Muscle layer of colon (tissue), 2 donors: Measurements from ENCODE around the gene SERPINB1.
"Not testable (repeated sequence)": the region's sequence is repeated elsewhere in the genome, so short reads cannot be mapped to it uniquely, and the experiment has no call there.

Experiments used
- H3K27ac ChIP-seq: one replicate; pipeline ENCODE4 v1.7.0; 2013; ENCODE audit warnings: low read depth, mild to moderate bottlenecking, low read length, moderate library complexity
- H3K27me3 ChIP-seq, 2 donors: one replicate each; pipeline ENCODE4 v1.7.0; 2013; ENCODE audit warnings: low read length in 2 of 2, mild to moderate bottlenecking in 2 of 2; ENCODE audit not compliant: insufficient read depth in 2 of 2, control insufficient read depth in 1 of 2
- H3K36me3 ChIP-seq: one replicate; pipeline ENCODE4 v1.7.0; 2013; ENCODE audit warnings: mild to moderate bottlenecking, low read length; ENCODE audit not compliant: insufficient read depth
- H3K4me1 ChIP-seq: one replicate; pipeline ENCODE4 v1.7.0; 2013; ENCODE audit warnings: mild to moderate bottlenecking, low read length; ENCODE audit not compliant: insufficient read depth
- H3K4me3 ChIP-seq, 2 donors: one replicate each; pipeline ENCODE4 v1.7.0; 2013; ENCODE audit warnings: low read length in 2 of 2, low read depth in 1 of 2, mild to moderate bottlenecking in 1 of 2, moderate library complexity in 1 of 2
- H3K9ac ChIP-seq: one replicate; pipeline ENCODE4 v1.7.0; 2013; ENCODE audit warnings: low read length
- H3K9me3 ChIP-seq: one replicate; pipeline ENCODE4 v1.7.0; 2013; ENCODE audit warnings: mild to moderate bottlenecking, low read length
- donor health status: abdominal sarcoma.
- donor health status: Adenocarcinoma of cecum.

The SERPINB1 gene

DNA sequence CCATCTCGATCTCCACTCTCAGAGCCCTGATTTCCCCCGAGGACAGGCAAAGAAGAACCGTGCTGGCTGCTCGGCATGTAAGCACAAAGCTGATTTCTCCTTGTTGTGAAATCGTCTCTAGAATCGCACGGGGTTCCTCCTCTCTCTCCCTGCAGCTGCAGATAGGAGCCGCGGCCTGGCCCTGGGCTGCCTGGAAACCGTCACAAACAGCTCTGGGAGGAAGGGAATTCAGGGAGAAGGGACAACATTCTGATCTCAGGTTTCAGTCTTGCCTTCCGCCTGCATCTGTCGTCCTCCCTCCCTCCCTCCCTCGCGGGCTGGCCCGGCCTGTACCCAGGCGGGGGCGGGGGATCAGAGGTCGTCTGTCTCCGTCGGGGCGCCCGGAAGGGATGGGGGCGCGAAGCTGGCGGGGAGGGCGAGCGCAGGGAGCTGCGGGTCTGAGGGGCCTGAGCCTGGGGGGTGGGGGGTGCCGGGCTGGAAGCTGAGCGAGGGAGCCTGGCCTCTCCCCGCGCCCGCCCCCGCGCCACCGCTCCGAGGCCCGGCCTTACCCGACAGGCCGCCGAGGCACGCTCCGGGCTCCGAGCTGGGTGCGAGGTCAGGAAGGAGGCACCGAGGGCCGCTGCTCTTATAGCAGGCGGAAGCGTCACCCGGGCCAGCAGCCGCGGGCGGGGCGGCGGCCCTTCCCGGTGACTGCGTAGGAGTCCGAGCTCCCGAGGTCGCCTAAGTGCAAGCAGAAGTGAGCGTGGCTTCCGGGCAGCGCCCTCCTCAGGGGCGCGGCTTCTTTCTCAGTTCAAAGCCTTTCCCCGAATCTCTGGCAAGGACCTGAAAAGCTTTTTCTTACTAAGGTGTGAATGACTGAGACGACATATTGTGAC lies at the start of gene SERPINB1:
Gene SERPINB1, minus strand, starts transcription at position 600 of the 875 bp plus-strand sequence. CDS start 1,277 bp downstream, outside the sequence.
- Histone ChIP-seq H3K9me3 (no peaks in the 10 kb centered on the region), H3K9ac (peak within 1 kb of the TSS; percentile 51), H3K4me1 (peaks cover 24% of the 10 kb centered on the region), H3K27me3 (no peaks in the 10 kb centered on the region), H3K36me3 (peaks cover 19% of the 10 kb centered on the region), H3K27ac (peak within 1 kb of the TSS; percentile 93), H3K4me3 (peak within 1 kb of the TSS; percentile 62 to 84)

- H3K4me3 ChIP-seq = no peak overlapping the region
Observed at GRCh38 chr6:2890976-2891767, 49.5 kb upstream of the SERPINB1 start.

GRCh38 chr6:2885967-2886735 lies 44.5 kb upstream of the SERPINB1 start:
- H3K4me1 ChIP-seq = no peaks in the 10 kb centered on the region
- no peaks in the 10 kb centered on the region for H3K36me3 ChIP-seq
- H3K9ac ChIP-seq = no peak overlapping the region
- no peak overlapping the region for H3K4me3 ChIP-seq
- no peak overlapping the region for H3K27ac ChIP-seq
- H3K9me3 ChIP-seq = no peaks in the 10 kb centered on the region
- H3K27me3 ChIP-seq = no peaks in the 10 kb centered on the region

More at GRCh38 chr6:2890976-2891767, 49.5 kb upstream of the SERPINB1 start:
- H3K9me3 ChIP-seq = no peaks in the 10 kb centered on the region
- H3K36me3 ChIP-seq = peaks cover 19% of the 10 kb centered on the region
- no peaks in the 10 kb centered on the region for H3K4me1 ChIP-seq
- no peaks in the 10 kb centered on the region for H3K27me3 ChIP-seq
- no peak overlapping the region for H3K27ac ChIP-seq
- no peak overlapping the region for H3K9ac ChIP-seq

GRCh38 chr6:2884804-2885203 lies 43.1 kb upstream of the SERPINB1 start:
- Histone ChIP-seq H3K4me1 (no peaks in the 10 kb centered on the region), H3K9ac (no peak overlapping the region), H3K9me3 (no peaks in the 10 kb centered on the region)

GRCh38 chr6:2883673-2884072 lies 42.0 kb upstream of the SERPINB1 start:
- H3K9me3 ChIP-seq = no peaks in the 10 kb centered on the region
- H3K27ac ChIP-seq = no peak overlapping the region
- H3K4me1 ChIP-seq = no peaks in the 10 kb centered on the region
- H3K36me3 ChIP-seq = no peaks in the 10 kb centered on the region
- no peaks in the 10 kb centered on the region for H3K27me3 ChIP-seq
- no peak overlapping the region for H3K9ac ChIP-seq
- H3K4me3 ChIP-seq = no peak overlapping the region

More at GRCh38 chr6:2884804-2885203, 43.1 kb upstream of the SERPINB1 start:
- H3K4me3 ChIP-seq = no peak overlapping the region
- no peaks in the 10 kb centered on the region for H3K27me3 ChIP-seq
- H3K27ac ChIP-seq = no peak overlapping the region
- no peaks in the 10 kb centered on the region for H3K36me3 ChIP-seq

DNA sequence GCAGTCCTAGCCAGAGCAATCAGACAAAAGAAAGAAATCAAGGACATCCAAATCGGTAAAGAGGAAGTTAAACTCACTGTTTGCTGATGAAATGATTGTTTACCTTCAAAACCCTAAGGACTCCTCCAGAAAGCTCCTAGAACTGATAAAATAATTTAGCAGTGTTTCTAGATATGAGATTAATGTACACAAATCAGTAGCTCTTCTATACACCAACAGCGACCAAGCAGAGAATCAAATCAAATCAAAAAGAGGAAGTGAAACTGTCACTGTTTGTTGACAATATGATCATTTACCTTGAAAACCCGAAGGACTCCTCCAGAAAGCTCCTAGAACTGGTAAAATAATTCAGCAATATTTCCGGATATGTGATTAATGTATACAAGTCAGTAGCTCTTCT lies 39.8 kb upstream of the SERPINB1 start:
- H3K36me3 ChIP-seq = no peaks in the 10 kb centered on the region
- H3K9me3 ChIP-seq = no peaks in the 10 kb centered on the region
- H3K4me3 ChIP-seq = no peak overlapping the region
- H3K27ac ChIP-seq = no peak overlapping the region
- H3K4me1 ChIP-seq = peaks cover 13% of the 10 kb centered on the region
- no peak overlapping the region for H3K9ac ChIP-seq
- no peaks in the 10 kb centered on the region for H3K27me3 ChIP-seq

DNA sequence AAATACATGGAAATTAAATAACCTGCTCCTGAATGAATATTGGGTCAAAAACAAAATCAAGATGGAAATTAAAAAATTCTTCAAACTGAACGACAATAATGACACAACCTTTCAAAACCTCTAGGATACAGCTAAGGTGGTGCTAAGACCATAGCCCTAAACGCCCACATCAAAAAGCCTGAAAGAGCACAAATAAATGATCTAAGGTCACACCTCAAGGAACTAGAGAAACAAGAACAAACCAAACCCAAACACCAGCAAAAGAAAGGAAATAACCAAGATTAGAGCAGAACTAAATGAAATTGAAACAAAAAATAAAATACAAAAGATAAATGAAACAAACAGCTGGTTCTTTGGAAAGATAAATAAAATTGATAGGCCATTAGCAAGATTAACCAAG lies 38.5 kb upstream of the SERPINB1 start:
- H3K36me3 ChIP-seq, H3K4me3 ChIP-seq, H3K27me3 ChIP-seq, H3K9ac ChIP-seq, H3K9me3 ChIP-seq, H3K27ac ChIP-seq: not testable (repeated sequence)
- peaks cover 15% of the 10 kb centered on the region for H3K4me1 ChIP-seq

- Histone ChIP-seq H3K4me3 (no peak overlapping the region), H3K36me3 (no peaks in the 10 kb centered on the region), H3K4me1 (peaks cover 21% of the 10 kb centered on the region), H3K27ac (no peak overlapping the region), H3K27me3 (no peaks in the 10 kb centered on the region), H3K9me3 (no peaks in the 10 kb centered on the region), H3K9ac (no peak overlapping the region)
Observed at GRCh38 chr6:2877960-2878359, 36.3 kb upstream of the SERPINB1 start.

DNA sequence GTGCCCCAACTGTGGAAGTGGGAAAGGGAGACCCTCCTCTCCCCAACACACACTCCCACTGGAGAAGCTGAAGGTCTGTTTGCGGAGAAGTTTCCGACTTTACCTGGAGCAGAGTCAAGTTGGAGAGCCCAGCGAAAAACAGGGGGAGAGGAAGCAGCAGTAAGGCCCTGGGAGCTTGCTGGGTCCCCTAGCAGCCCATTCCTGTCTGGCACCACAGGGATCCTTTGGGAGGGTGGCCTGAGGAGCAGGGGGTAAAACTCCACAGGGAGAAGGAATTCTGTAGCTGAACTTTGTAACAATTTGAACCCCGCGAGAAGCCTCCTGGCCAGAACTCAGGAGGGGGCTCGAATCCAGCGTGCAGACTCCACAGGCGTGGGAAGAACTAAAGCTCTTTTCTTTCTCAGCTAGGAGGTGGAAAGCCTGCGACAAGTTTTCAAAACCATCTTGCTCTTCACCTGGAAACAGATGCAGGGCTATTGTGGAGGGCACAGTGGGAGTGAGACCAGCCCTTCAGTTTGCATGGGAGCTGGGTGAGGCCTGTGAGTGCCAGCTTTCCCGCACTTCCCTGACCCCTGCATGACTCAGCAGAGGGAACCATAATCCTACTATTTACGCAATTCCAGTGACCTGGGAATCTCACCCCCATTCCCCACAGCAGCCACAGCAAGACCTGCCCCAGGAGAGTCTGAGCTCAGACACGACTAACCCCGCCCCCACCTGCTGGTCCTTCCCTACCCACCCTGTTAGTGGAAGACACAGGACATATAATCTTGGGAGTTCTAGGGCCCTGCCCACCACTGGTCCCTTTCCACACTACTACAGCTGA lies 35.6 kb upstream of the SERPINB1 start:
- H3K9me3 ChIP-seq = no peaks in the 10 kb centered on the region
- peak overlapping the region in 1 of 2 donors; percentile 55 for H3K4me3 ChIP-seq
- H3K27me3 ChIP-seq = no peaks in the 10 kb centered on the region
- H3K27ac ChIP-seq = peak overlapping the region; percentile 27
- no peaks in the 10 kb centered on the region for H3K36me3 ChIP-seq
- no peak overlapping the region for H3K9ac ChIP-seq
- peaks cover 23% of the 10 kb centered on the region for H3K4me1 ChIP-seq

- Histone ChIP-seq H3K36me3 (no peaks in the 10 kb centered on the region), H3K27me3 (no peaks in the 10 kb centered on the region), H3K4me3 (peak overlapping the region; percentile 44 to 55), H3K9ac (no peak overlapping the region), H3K4me1 (peaks cover 23% of the 10 kb centered on the region), H3K9me3 (no peaks in the 10 kb centered on the region), H3K27ac (peak overlapping the region; percentile 27)
Observed at GRCh38 chr6:2876210-2877056, 34.8 kb upstream of the SERPINB1 start.
